Sigmoid colon (tissue), 4 donors: ENCODE measurements around the gene SLC5A4.

ENCODE experiments used
- CTCF ChIP-seq, 4 experiments: fragments of 450-650 bp in 3 of 4; fragments of 200-600 bp in 1 of 4; IDR thresholded peaks; one replicate each; pipeline ENCODE4 v1.5.1; 2016 to 2019; ENCODE audit warnings: antibody characterized with exemption in 4 of 4, mild to moderate bottlenecking in 3 of 4, moderate library complexity in 2 of 4
- EP300 ChIP-seq, 4 donors: sonication (generic); formaldehyde crosslinking; IDR thresholded peaks; one replicate each; pipeline ENCODE4 v1.6.1; 2017; ENCODE audit warnings: antibody characterized with exemption in 4 of 4
- POLR2A ChIP-seq, 2 donors: fragments of 450-650 bp; IDR thresholded peaks; one replicate each; pipeline ENCODE4 v1.6.1; 2016; ENCODE audit warnings: antibody characterized with exemption in 2 of 2, mild to moderate bottlenecking in 2 of 2, moderate library complexity in 2 of 2
- POLR2AphosphoS5 ChIP-seq, 4 donors: sonication (generic); formaldehyde crosslinking; IDR thresholded peaks; one replicate each; pipeline ENCODE4 v1.6.1; 2017; ENCODE audit warnings: antibody characterized with exemption in 4 of 4

- TF ChIP-seq POLR2A (IDR thresholded peaks at IDR 0.05) (no peak), CTCF (IDR thresholded peaks at IDR 0.05) (no peak), EP300 (IDR thresholded peaks at IDR 0.05) (no peak), POLR2AphosphoS5 (IDR thresholded peaks at IDR 0.05) (no peak)
These were observed 10.6 kb downstream of the SLC5A4 start for GRCh38 chr22:32244547-32244946.
